Endodermal cell (in vitro differentiated cells): ENCODE data around the gene PACSIN1. TPM values are rescaled to one million over a fixed set of nuclear protein-coding genes. Genes with fewer than 3 reads are reported as not detected.

Source experiments
- DNase-seq: peaks from one replicate; pipeline ENCODE4 v3.0.0-alpha.2; 2017
- H3K27ac ChIP-seq: 2 replicates; pipeline ENCODE4 v1.5.1; 2013; ENCODE audit warnings: mild to moderate bottlenecking, low read depth, low read length, moderate library complexity
- H3K27me3 ChIP-seq: 2 replicates; pipeline ENCODE4 v1.6.1; 2013; ENCODE audit warnings: mild to moderate bottlenecking, low read length, moderate library complexity; ENCODE audit not compliant: insufficient read depth, control insufficient read depth, poor library complexity, severe bottlenecking
- H3K36me3 ChIP-seq: 2 replicates; pipeline ENCODE4 v1.7.0; 2013; ENCODE audit warnings: mild to moderate bottlenecking, low read length, moderate library complexity; ENCODE audit not compliant: control insufficient read depth, insufficient read depth
- H3K4me1 ChIP-seq: one replicate; pipeline ENCODE4 v1.7.0; 2013; ENCODE audit warnings: low read length; ENCODE audit not compliant: control insufficient read depth, insufficient read depth
- H3K4me3 ChIP-seq: 2 replicates; pipeline ENCODE4 v1.5.1; 2013; ENCODE audit warnings: mild to moderate bottlenecking, low read length, moderate library complexity
- H3K9ac ChIP-seq: 2 replicates; pipeline ENCODE4 v1.6.1; 2013; ENCODE audit warnings: mild to moderate bottlenecking, low read length, moderate library complexity; ENCODE audit not compliant: poor library complexity, severe bottlenecking; ENCODE audit errors: extremely low read depth
- H3K9me3 ChIP-seq: 2 replicates; pipeline ENCODE4 v1.6.1; 2013; ENCODE audit warnings: mild to moderate bottlenecking, low read length, moderate library complexity; ENCODE audit not compliant: control insufficient read depth
- H3K27ac Mint-ChIP-seq: 2 replicates; pipeline ENCODE4 v1.8.0; 2020; ENCODE audit warnings: mixed read lengths
- H3K27me3 Mint-ChIP-seq: 2 replicates; pipeline ENCODE4 v1.8.0; 2021; ENCODE audit warnings: mild to moderate bottlenecking, mixed read lengths; ENCODE audit not compliant: insufficient read depth
- H3K36me3 Mint-ChIP-seq: 2 replicates; pipeline ENCODE4 v1.8.0; 2020; ENCODE audit warnings: low read depth, mixed read lengths
- H3K4me1 Mint-ChIP-seq: 2 replicates; pipeline ENCODE4 v1.8.0; 2020; ENCODE audit warnings: mixed read lengths
- H3K4me3 Mint-ChIP-seq: 2 replicates; pipeline ENCODE4 v1.8.0; 2020; ENCODE audit warnings: mild to moderate bottlenecking, moderate library complexity, mixed read lengths
- H3K9me3 Mint-ChIP-seq: 2 replicates; pipeline ENCODE4 v1.8.0; 2020; ENCODE audit warnings: mild to moderate bottlenecking, mixed read lengths
- CTCF ChIP-seq: fragments of 200-600 bp; sonication (generic); conservative IDR thresholded peaks from 2 replicates; pipeline ENCODE4 v1.5.0; 2021; ENCODE audit warnings: antibody characterized with exemption, mild to moderate bottlenecking
- WGBS, 2 experiments: methylation state at CpG; one replicate each; pipeline versions ENCODE4 v1.1.5 to v1.1.7; 2013; ENCODE audit warnings: missing lambda C conversion rate in 2 of 2, mixed read lengths in 1 of 2; ENCODE audit not compliant: insufficient coverage in 1 of 2, insufficient read length in 1 of 2; 5-methylcytosine and 5-hydroxymethylcytosine counted together
- total RNA-seq, 2 donors: library from RNA; stranded (reverse); fragmentation: NEBNext Ultra II Directional in 1 of 2; extraction: Animal tissue kit (Norgen Biotek cat#: 25700) in 1 of 2; gene quantifications; 2 replicates in 1 of 2; 3 replicates in 1 of 2; pipeline ENCODE4 v1.2.1, GENCODE V29; 2021

The PACSIN1 gene
- total RNA-seq, 2 donors from 2014 or later = 7.2 to 7.3 TPM

- no peaks in the 10 kb centered on the region for H3K9me3 ChIP-seq
- H3K36me3 ChIP-seq = no peaks in the 10 kb centered on the region
- Mint-ChIP-seq H3K9me3 (no peaks in the 10 kb centered on the region), H3K36me3 (no peaks in the 10 kb centered on the region), H3K27me3 (no peaks in the 10 kb centered on the region), H3K27ac (no peak overlapping the region), H3K4me1 (peaks cover 5% of the 10 kb centered on the region), H3K4me3 (no peak overlapping the region)
- no peak overlapping the region for H3K4me3 ChIP-seq
- no peak overlapping the region for H3K9ac ChIP-seq
- H3K4me1 ChIP-seq = no peaks in the 10 kb centered on the region
- H3K27me3 ChIP-seq = no peaks in the 10 kb centered on the region
- H3K27ac ChIP-seq = no peak overlapping the region
- DNase-seq = no peak
- 85 to 92% methylated on average over 2 to 9 of the region's 11 CpGs for WGBS, 2 experiments
- no peak for TF ChIP-seq CTCF
Observed at GRCh38 chr6:34546551-34547321, 80.9 kb downstream of the PACSIN1 start.

- H3K4me1 ChIP-seq = no peaks in the 10 kb centered on the region
- H3K27ac ChIP-seq = no peak overlapping the region
- no peak overlapping the region for H3K9ac ChIP-seq
- no peak overlapping the region for H3K27ac Mint-ChIP-seq
- no peak for DNase-seq
- no peaks in the 10 kb centered on the region for H3K27me3 ChIP-seq
- WGBS, 2 experiments = 92 to 97% methylated on average over 4 to 11 of the region's 11 CpGs
- H3K4me1 Mint-ChIP-seq = peaks cover 5% of the 10 kb centered on the region
- H3K4me3 Mint-ChIP-seq = no peak overlapping the region
- H3K27me3 Mint-ChIP-seq = no peaks in the 10 kb centered on the region
- H3K36me3 ChIP-seq = no peaks in the 10 kb centered on the region
- TF ChIP-seq CTCF = no peak
- H3K9me3 Mint-ChIP-seq = no peaks in the 10 kb centered on the region
- no peaks in the 10 kb centered on the region for H3K36me3 Mint-ChIP-seq
- H3K9me3 ChIP-seq = no peaks in the 10 kb centered on the region
- no peak overlapping the region for H3K4me3 ChIP-seq
Observed at GRCh38 chr6:34547701-34548644, 82.1 kb downstream of the PACSIN1 start.

GRCh38 chr6:34549026-34549803 is 83.3 kb downstream of the PACSIN1 start:
- H3K36me3 Mint-ChIP-seq = no peaks in the 10 kb centered on the region
- H3K4me1 Mint-ChIP-seq = peaks cover 5% of the 10 kb centered on the region
- Histone ChIP-seq H3K9ac (no peak overlapping the region), H3K4me1 (no peaks in the 10 kb centered on the region), H3K27me3 (no peaks in the 10 kb centered on the region), H3K27ac (no peak overlapping the region), H3K4me3 (no peak overlapping the region), H3K36me3 (no peaks in the 10 kb centered on the region), H3K9me3 (no peaks in the 10 kb centered on the region)
- no peaks in the 10 kb centered on the region for H3K27me3 Mint-ChIP-seq
- TF ChIP-seq CTCF = no peak
- H3K27ac Mint-ChIP-seq = no peak overlapping the region
- no peak overlapping the region for H3K4me3 Mint-ChIP-seq
- WGBS, 2 experiments = 89 to 93% methylated on average over 8 to 16 of the region's 16 CpGs
- DNase-seq = no peak
- H3K9me3 Mint-ChIP-seq = no peaks in the 10 kb centered on the region
